AG10803 (cell line): Measurements from ENCODE around the gene KYAT1.

Experiments
- DNase-seq: peaks from one replicate; pipeline ENCODE4 v3.0.0; 2010; ENCODE audit warnings: low read depth
- H3K4me3 ChIP-seq: 2 replicates; pipeline ENCODE4 v1.5.1; 2011; ENCODE audit warnings: mild to moderate bottlenecking, low read length, control low read depth
- TF ChIP-seq, protein P1 (sequence below): conservative IDR thresholded peaks from 2 replicates; pipeline ENCODE4 v1.5.1; 2011; ENCODE audit warnings: mild to moderate bottlenecking, low read length, control low read depth, inconsistent platforms

The KYAT1 gene

DNA sequence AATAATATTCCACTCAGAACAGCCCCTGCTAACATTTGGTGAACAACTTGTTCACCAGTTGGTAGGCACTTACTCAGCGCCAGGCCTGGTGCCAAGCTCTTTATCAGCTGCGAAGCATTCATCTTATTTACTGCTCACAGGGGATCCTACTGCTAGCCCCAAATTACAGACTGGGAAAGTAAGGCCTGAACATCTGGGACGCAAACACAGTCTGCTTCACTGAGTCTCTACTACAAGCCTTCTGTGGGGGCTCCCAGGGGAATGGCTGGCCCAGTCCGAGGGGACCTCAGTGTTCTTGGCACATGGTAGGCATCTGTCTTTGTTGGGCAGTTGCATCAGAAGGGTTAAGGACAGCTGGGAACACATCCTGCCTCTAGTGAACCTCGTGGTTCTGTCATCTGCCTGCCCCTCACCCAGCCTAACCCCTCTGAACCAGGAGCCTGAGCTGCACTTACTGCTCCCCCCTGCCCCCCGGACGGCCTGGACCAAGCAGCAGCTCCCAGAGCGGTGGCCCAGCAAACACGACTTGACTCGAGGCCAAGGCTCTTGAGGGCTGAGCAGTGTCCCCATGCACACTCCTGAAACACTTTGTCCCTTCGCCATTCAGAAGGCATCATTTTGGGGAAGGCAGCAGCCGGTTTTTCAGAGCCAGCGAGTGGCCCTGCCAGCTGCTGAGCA lies 38.8 kb upstream of the KYAT1 start, which contains the start of gene PHYHD1:
PHYHD1 (plus strand) TSS at position 602 of the 678 bp plus-strand sequence. CDS start 1,342 bp downstream, outside the sequence.
- DNase-seq = peak; percentile 87
- peak within 1 kb of the TSS; percentile 54 for H3K4me3 ChIP-seq
- TF ChIP-seq, protein P1, sequence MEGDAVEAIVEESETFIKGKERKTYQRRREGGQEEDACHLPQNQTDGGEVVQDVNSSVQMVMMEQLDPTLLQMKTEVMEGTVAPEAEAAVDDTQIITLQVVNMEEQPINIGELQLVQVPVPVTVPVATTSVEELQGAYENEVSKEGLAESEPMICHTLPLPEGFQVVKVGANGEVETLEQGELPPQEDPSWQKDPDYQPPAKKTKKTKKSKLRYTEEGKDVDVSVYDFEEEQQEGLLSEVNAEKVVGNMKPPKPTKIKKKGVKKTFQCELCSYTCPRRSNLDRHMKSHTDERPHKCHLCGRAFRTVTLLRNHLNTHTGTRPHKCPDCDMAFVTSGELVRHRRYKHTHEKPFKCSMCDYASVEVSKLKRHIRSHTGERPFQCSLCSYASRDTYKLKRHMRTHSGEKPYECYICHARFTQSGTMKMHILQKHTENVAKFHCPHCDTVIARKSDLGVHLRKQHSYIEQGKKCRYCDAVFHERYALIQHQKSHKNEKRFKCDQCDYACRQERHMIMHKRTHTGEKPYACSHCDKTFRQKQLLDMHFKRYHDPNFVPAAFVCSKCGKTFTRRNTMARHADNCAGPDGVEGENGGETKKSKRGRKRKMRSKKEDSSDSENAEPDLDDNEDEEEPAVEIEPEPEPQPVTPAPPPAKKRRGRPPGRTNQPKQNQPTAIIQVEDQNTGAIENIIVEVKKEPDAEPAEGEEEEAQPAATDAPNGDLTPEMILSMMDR = no peak

DNA sequence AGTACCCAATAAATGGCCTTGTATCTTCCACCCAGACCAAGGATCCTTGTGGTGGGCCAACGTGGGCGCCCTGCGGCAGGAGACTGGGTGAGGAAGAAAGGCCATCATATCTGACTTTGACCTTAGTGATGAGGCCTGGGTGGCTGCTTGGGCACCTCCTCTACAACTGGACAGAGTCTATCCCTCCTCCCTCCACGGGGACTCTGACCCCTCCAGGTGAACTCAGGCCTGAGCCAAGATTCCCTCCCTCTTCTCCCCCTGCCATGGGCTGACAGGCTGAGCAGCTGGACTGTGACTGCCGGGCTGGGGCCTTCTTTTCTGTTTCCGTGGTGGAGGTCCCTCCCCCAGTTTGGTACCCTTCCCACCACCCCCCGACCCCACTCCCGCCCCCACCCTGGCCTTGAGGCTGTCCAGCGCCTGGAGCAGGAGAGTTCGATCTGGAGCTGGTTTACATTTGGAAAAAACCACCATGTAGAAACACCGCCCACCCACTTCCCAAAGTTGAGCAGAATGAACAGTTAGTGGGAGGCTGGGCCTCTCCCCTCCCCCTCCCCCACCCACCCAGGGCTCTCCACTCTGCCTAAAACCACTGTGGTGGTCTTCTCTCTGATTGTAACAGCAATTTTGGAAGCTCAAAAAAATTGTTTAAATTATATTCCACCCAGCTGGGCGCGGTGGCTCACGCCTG lies 37.8 kb upstream of the KYAT1 start:
- TF ChIP-seq, protein P1 = no peak
- no peak overlapping the region for H3K4me3 ChIP-seq
- no peak for DNase-seq

DNA sequence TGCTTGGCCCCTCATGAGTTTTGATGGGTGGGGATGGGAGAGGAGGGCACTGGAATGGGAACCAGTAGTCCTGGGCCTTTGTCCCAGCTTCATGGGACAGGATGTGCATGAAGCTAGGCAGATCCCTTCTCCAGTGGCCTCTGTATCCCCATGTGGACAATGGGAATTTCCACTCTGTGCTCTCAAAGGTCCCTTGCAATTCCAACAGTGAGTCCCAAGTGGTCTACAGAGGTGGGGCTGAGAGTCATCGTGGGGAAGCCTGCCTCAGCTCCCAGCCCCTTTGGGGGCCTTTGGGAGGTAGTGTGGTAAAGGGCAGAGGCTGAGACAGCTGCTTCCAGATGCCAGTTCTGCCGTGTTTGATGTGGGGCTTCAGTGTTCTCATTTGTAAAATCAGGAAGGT lies 37.2 kb upstream of the KYAT1 start:
- no peak overlapping the region for H3K4me3 ChIP-seq
- TF ChIP-seq, protein P1 = no peak
- no peak for DNase-seq

DNA sequence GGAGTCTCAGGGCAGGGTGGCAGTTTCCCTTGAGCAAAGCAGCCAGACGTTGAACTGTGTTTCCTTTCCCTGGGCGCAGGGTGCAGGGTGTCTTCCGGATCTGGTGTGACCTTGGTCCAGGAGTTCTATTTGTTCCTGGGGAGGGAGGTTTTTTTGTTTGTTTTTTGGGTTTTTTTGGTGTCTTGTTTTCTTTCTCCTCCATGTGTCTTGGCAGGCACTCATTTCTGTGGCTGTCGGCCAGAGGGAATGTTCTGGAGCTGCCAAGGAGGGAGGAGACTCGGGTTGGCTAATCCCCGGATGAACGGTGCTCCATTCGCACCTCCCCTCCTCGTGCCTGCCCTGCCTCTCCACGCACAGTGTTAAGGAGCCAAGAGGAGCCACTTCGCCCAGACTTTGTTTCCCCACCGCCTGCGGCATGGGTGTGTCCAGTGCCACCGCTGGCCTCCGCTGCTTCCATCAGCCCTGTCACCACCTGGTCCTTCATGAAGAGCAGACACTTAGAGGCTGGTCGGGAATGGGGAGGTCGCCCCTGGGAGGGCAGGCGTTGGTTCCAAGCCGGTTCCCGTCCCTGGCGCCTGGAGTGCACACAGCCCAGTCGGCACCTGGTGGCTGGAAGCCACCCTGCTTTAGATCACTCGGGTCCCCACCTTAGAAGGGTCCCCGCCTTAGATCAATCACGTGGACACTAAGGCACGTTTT lies 35.5 kb upstream of the KYAT1 start:
- peak; percentile 88 for DNase-seq
- no peak overlapping the region for H3K4me3 ChIP-seq
- TF ChIP-seq, protein P1 = no peak

DNA sequence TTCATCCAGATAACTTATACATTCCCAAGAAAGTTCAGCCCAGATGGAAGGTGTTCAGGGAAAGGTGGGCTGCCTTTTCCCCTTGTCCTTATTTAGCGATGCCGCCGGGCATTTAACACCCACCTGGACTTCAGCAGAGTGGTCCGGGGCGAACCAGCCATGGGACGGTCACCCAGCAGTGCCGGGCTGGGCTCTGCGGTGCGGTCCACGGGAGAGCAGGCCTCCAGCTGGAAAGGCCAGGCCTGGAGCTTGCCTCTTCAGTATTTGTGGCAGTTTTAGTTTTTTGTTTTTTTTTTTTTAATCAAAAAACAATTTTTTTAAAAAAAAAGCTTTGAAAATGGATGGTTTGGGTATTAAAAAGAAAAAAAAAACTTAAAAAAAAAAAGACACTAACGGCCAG lies 35.0 kb upstream of the KYAT1 start:
- H3K4me3 ChIP-seq = no peak overlapping the region
- DNase-seq = no peak
- TF ChIP-seq, protein P1 = no peak

DNA sequence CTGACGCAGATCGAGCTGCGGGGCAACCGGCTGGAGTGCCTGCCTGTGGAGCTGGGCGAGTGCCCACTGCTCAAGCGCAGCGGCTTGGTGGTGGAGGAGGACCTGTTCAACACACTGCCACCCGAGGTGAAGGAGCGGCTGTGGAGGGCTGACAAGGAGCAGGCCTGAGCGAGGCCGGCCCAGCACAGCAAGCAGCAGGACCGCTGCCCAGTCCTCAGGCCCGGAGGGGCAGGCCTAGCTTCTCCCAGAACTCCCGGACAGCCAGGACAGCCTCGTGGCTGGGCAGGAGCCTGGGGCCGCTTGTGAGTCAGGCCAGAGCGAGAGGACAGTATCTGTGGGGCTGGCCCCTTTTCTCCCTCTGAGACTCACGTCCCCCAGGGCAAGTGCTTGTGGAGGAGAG lies 34.5 kb upstream of the KYAT1 start:
- TF ChIP-seq, protein P1 = no peak
- no peak overlapping the region for H3K4me3 ChIP-seq
- peak; percentile 27 for DNase-seq
